Gastroesophageal sphincter (tissue), 3 donors: ENCODE measurements around the gene SIGLEC8.

Source experiments
- CTCF ChIP-seq, 4 experiments: fragments of 200-600 bp in 2 of 4; fragments of 450-650 bp in 2 of 4; sonication (generic) in 1 of 4; IDR thresholded peaks; one replicate each; pipeline ENCODE4 v1.5.1; 2017 to 2019; ENCODE audit warnings: antibody characterized with exemption in 4 of 4, mild to moderate bottlenecking in 2 of 4, moderate library complexity in 2 of 4
- POLR2A ChIP-seq, 2 donors: fragments of 450-650 bp; IDR thresholded peaks; one replicate each; pipeline ENCODE4 v1.6.1; 2017; ENCODE audit warnings: antibody characterized with exemption in 2 of 2, mild to moderate bottlenecking in 2 of 2, moderate library complexity in 1 of 2
- POLR2AphosphoS5 ChIP-seq: sonication (generic); formaldehyde crosslinking; IDR thresholded peaks from one replicate; pipeline ENCODE4 v1.6.1; 2017; ENCODE audit warnings: antibody characterized with exemption

GRCh38 chr19:51478381-51479234 is 20.4 kb upstream of the SIGLEC8 start, which contains the start of gene CEACAM18:
- TF ChIP-seq CTCF (IDR thresholded peaks at IDR 0.05), result no peak
- TF ChIP-seq POLR2A (IDR thresholded peaks at IDR 0.05), result no peak
- TF ChIP-seq POLR2AphosphoS5, result no peak
